ENCODE data around the gene ROS1. TPM values are rescaled to one million over a fixed set of nuclear protein-coding genes. Genes with fewer than 3 reads are reported as not detected.

The ROS1 gene
- total and polyA plus RNA-seq, 2 donors (not counting 1 experiment from before 2014, with no cell fraction given) = not detected

GRCh38 chr6:117267054-117267347 is 158.7 kb downstream of the ROS1 start:
- no peak overlapping the region for H3K4me2 ChIP-seq (replicated peaks; ENCODE audit: low read depth, low read length, poor library complexity, severe bottlenecking)
- H3K4me3 Mint-ChIP-seq = no peak overlapping the region
- no peak overlapping the region for H3K27ac ChIP-seq (ENCODE audit: low read length in 2 of 2)
- no peaks in the 10 kb centered on the region for H3K79me2 ChIP-seq (ENCODE audit: control insufficient read depth, insufficient read depth, low read length)
- ATAC-seq (ENCODE audit: low read depth) (no peak), DNase-seq (no peak)
- H3K4me1 ChIP-seq (ENCODE audit: control insufficient read depth in 2 of 2, insufficient read depth in 2 of 2, low read length in 2 of 2) = peaks cover 14 to 18% of the 10 kb centered on the region in 2 donors
- ChIA-PET CTCF (no interaction called here), POLR2A (no interaction called here)
- intact Hi-C loops (cut with micrococcal nuclease) = no loop called here
- no peaks in the 10 kb centered on the region for H4K20me1 ChIP-seq (ENCODE audit: control insufficient read depth, insufficient read depth, low read length, poor library complexity, severe bottlenecking)
- no peak overlapping the region for H2AFZ ChIP-seq (ENCODE audit: insufficient read depth, low read depth, low read length, poor library complexity, severe bottlenecking)
- H3K4me3 ChIP-seq (ENCODE audit: control extremely low read depth in 1 of 5, extremely low read depth in 1 of 5, insufficient read depth in 1 of 5, low read depth in 2 of 5, low read length in 4 of 5) = no peak overlapping the region
- no peaks in the 10 kb centered on the region for H3K36me3 ChIP-seq (replicated peaks in 1 of 2; ENCODE audit: control extremely low read depth in 1 of 2, control insufficient read depth in 1 of 2, extremely low read depth in 1 of 2, insufficient read depth in 2 of 2, low read length in 1 of 2)
- peaks cover 16% of the 10 kb centered on the region for H3K4me1 Mint-ChIP-seq
- WGBS (ENCODE audit: insufficient coverage) = 13% methylated on average over 3 of the region's 5 CpGs
- H3K9ac ChIP-seq (ENCODE audit: low read length) = no peak overlapping the region
- no peak overlapping the region for H3K27ac Mint-ChIP-seq
- H3K27me3 Mint-ChIP-seq = peaks cover 76% of the 10 kb centered on the region
- peaks cover 0 to 25% (median 0%) of the 10 kb centered on the region in 3 donors for H3K9me3 ChIP-seq (ENCODE audit: control extremely low read depth in 1 of 3, control insufficient read depth in 2 of 3, insufficient read depth in 1 of 3, low read length in 2 of 3)
- H3K27me3 ChIP-seq (replicated peaks in 1 of 4; ENCODE audit: control extremely low read depth in 1 of 4, control insufficient read depth in 3 of 4, insufficient read depth in 4 of 4, low read length in 3 of 4) = peaks cover 0 to 66% (median 49%) of the 10 kb centered on the region in 4 experiments
- H3K9me3 Mint-ChIP-seq (ENCODE audit: insufficient read depth) = no peaks in the 10 kb centered on the region
- TF ChIP-seq CTCF (IDR thresholded peaks at IDR 0.05) = no peak

- H3K79me2 ChIP-seq (ENCODE audit: control insufficient read depth, insufficient read depth, low read length) = no peaks in the 10 kb centered on the region
- 0% methylated on average over 5 of the region's 16 CpGs for WGBS (ENCODE audit: insufficient coverage)
- peaks cover 0 to 25% (median 0%) of the 10 kb centered on the region in 3 donors for H3K9me3 ChIP-seq (ENCODE audit: control extremely low read depth in 1 of 3, control insufficient read depth in 2 of 3, insufficient read depth in 1 of 3, low read length in 2 of 3)
- H3K9ac ChIP-seq (ENCODE audit: low read length) = no peak overlapping the region
- Mint-ChIP-seq H3K4me3 (no peak overlapping the region), H3K27ac (no peak overlapping the region), H3K9me3 (ENCODE audit: insufficient read depth) (no peaks in the 10 kb centered on the region), H3K27me3 (peaks cover 76% of the 10 kb centered on the region), H3K4me1 (peaks cover 16% of the 10 kb centered on the region)
- ChIA-PET POLR2A (no interaction called here), CTCF (no interaction called here)
- no peaks in the 10 kb centered on the region for H4K20me1 ChIP-seq (ENCODE audit: control insufficient read depth, insufficient read depth, low read length, poor library complexity, severe bottlenecking)
- ATAC-seq (ENCODE audit: low read depth) (no peak), DNase-seq (no peak)
- H3K27me3 ChIP-seq (replicated peaks in 1 of 4; ENCODE audit: control extremely low read depth in 1 of 4, control insufficient read depth in 3 of 4, insufficient read depth in 4 of 4, low read length in 3 of 4) = peaks cover 0 to 71% (median 51%) of the 10 kb centered on the region in 4 experiments
- no peak overlapping the region for H3K4me2 ChIP-seq (replicated peaks; ENCODE audit: low read depth, low read length, poor library complexity, severe bottlenecking)
- intact Hi-C loops (cut with micrococcal nuclease) = no loop called here
- TF ChIP-seq CTCF (IDR thresholded peaks at IDR 0.05) (no peak), EZH2 (IDR thresholded peaks at IDR 0.05; ENCODE audit: borderline replicate concordance, insufficient read depth, low read depth, low read length, poor library complexity, severe bottlenecking) (no peak)
- H3K36me3 ChIP-seq (replicated peaks in 1 of 2; ENCODE audit: control extremely low read depth in 1 of 2, control insufficient read depth in 1 of 2, extremely low read depth in 1 of 2, insufficient read depth in 2 of 2, low read length in 1 of 2) = no peaks in the 10 kb centered on the region
- peaks cover 14 to 18% of the 10 kb centered on the region in 2 donors for H3K4me1 ChIP-seq (ENCODE audit: control insufficient read depth in 2 of 2, insufficient read depth in 2 of 2, low read length in 2 of 2)
- H3K4me3 ChIP-seq (ENCODE audit: control extremely low read depth in 1 of 5, extremely low read depth in 1 of 5, insufficient read depth in 1 of 5, low read depth in 2 of 5, low read length in 4 of 5) = no peak overlapping the region
- no peak overlapping the region for H3K27ac ChIP-seq (ENCODE audit: low read length in 2 of 2)
- no peak overlapping the region for H2AFZ ChIP-seq (ENCODE audit: insufficient read depth, low read depth, low read length, poor library complexity, severe bottlenecking)
These were observed 159.3 kb downstream of the ROS1 start for GRCh38 chr6:117266257-117267053.

Measured in B cell (primary cell).